HepG2 (cell line): ENCODE measurements around the gene DDAH2. TPM values are rescaled to one million over a fixed set of nuclear protein-coding genes. Genes with fewer than 3 reads are reported as not detected.

Experiments used
- ATAC-seq: fragments of 200-7000 bp; cut with Tn5 transposase; 3 replicates; pipeline ENCODE4 v1.9.1; 2020; ENCODE audit warnings: mild to moderate bottlenecking, moderate library complexity
- BruUV-seq: library from RNA; stranded (reverse); fragments of 400-500 nt; replicated peaks from 2 replicates; lab custom pipeline; 2021; lab: Mats Ljungman, UMichigan
- CTCF ChIA-PET: fragments of 300-600 bp; formaldehyde crosslinking; extraction: SDS; loops from one replicate; lab custom pipeline; 2021; ENCODE audit warnings: low total read pairs, inconsistent platforms, low intra/inter-chr PET ratio; lab: Yijun Ruan, JAX
- POLR2A ChIA-PET: fragments of 350-600 bp; sonication (Branson Sonifier 250); formaldehyde crosslinking; loops from one replicate; lab custom pipeline; 2020; ENCODE audit warnings: antibody characterized with exemption, inconsistent platforms; lab: Yijun Ruan, JAX
- DNase-seq: peaks from one replicate; pipeline ENCODE4 v3.0.0-alpha.2; 2015; ENCODE audit warnings: low spot score
- FAIRE-seq: peaks from 3 replicates; lab custom pipeline; 2011; peaks lifted over from hg19 to GRCh38; lab: Jason Lieb, UNC
- H2AFZ ChIP-seq: one replicate; pipeline ENCODE4 v1.6.1; 2011; ENCODE audit warnings: low read length, inconsistent platforms
- H3K27ac ChIP-seq: fragments of 300-600 bp; 3 replicates; pipeline ENCODE4 v1.8.0; 2011; ENCODE audit warnings: mixed run types, mild to moderate bottlenecking, mixed read lengths, low read length, inconsistent platforms; ENCODE audit not compliant: insufficient read depth; ENCODE audit errors: extremely low read length
- H3K27me3 ChIP-seq, 2 experiments: fragments of 200-600 bp in 1 of 2; 2 replicates in 1 of 2; 3 replicates in 1 of 2; pipeline versions ENCODE4 v1.6.0 to v1.8.0; 2011; ENCODE audit warnings: low read length in 2 of 2, mild to moderate bottlenecking in 2 of 2, moderate library complexity in 2 of 2, inconsistent platforms in 1 of 2; ENCODE audit not compliant: insufficient read depth in 2 of 2, control insufficient read depth in 1 of 2
- H3K36me3 ChIP-seq, 2 experiments: fragments of 200-600 bp in 1 of 2; replicated peaks in 1 of 2; 2 replicates in 1 of 2; 3 replicates in 1 of 2; pipeline versions ENCODE4 v1.5.1 to v1.8.0; 2011; ENCODE audit warnings: low read length in 2 of 2, inconsistent platforms in 1 of 2; ENCODE audit not compliant: insufficient read depth in 2 of 2, control insufficient read depth in 1 of 2
- H3K4me1 ChIP-seq: 2 replicates; pipeline ENCODE4 v1.5.1; 2012; ENCODE audit warnings: low read length, inconsistent platforms; ENCODE audit not compliant: insufficient read depth
- H3K4me2 ChIP-seq: 2 replicates; pipeline ENCODE4 v1.6.0; 2011; ENCODE audit warnings: low read depth, low read length, inconsistent platforms
- H3K4me3 ChIP-seq, 3 experiments: fragments of 200-600 bp in 1 of 3; sonication (generic), shearing (Covaris generic) in 1 of 3; replicated peaks in 1 of 3; 2 replicates each; pipeline ENCODE4 v1.5.1; 2011 to 2016; ENCODE audit warnings: low read length in 3 of 3, inconsistent platforms in 2 of 3, low read depth in 2 of 3, mild to moderate bottlenecking in 2 of 3, control low read depth in 1 of 3, mixed read lengths in 1 of 3; ENCODE audit not compliant: insufficient read depth in 1 of 3
- H3K79me2 ChIP-seq: one replicate; pipeline ENCODE4 v1.6.1; 2011; ENCODE audit warnings: low read length, inconsistent platforms; ENCODE audit not compliant: insufficient read depth
- H3K9ac ChIP-seq: 2 replicates; pipeline ENCODE4 v1.6.0; 2011; ENCODE audit warnings: mild to moderate bottlenecking, low read depth, low read length, inconsistent platforms; ENCODE audit not compliant: insufficient read depth
- H3K9me3 ChIP-seq: 2 replicates; pipeline ENCODE4 v1.5.1; 2012; ENCODE audit warnings: mild to moderate bottlenecking, low read length
- H4K20me1 ChIP-seq: 2 replicates; pipeline ENCODE4 v1.6.0; 2011; ENCODE audit warnings: inconsistent platforms, mild to moderate bottlenecking, low read length, moderate library complexity; ENCODE audit not compliant: insufficient read depth
- CHCHD3 ChIP-seq: sonication (generic); formaldehyde crosslinking; IDR thresholded peaks from 2 replicates; pipeline ENCODE4 v1.8.0; 2022; ENCODE audit warnings: mild to moderate bottlenecking, missing genetic modification reagents, moderate library complexity
- KLF11 ChIP-seq: IDR thresholded peaks from 2 replicates; pipeline ENCODE4 v1.6.1; 2016; ENCODE audit warnings: missing compliant biosample characterization
- YEATS2 ChIP-seq: sonication (generic); formaldehyde crosslinking; IDR thresholded peaks from 2 replicates; pipeline ENCODE4 v1.4.0; 2020; ENCODE audit warnings: missing genetic modification reagents, borderline replicate concordance
- ZFX ChIP-seq: sonication (generic); formaldehyde crosslinking; IDR thresholded peaks from 2 replicates; pipeline ENCODE4 v1.4.0; 2020; ENCODE audit warnings: mild to moderate bottlenecking, low read depth, missing genetic modification reagents, moderate library complexity
- ZNF451 ChIP-seq: sonication (generic); formaldehyde crosslinking; IDR thresholded peaks from 2 replicates; pipeline ENCODE4 v1.5.0; 2020; ENCODE audit warnings: mild to moderate bottlenecking, missing genetic modification reagents
- ZNF589 ChIP-seq: sonication (generic); formaldehyde crosslinking; conservative IDR thresholded peaks from 2 replicates; pipeline ENCODE4 v1.8.0; 2022; ENCODE audit warnings: mild to moderate bottlenecking, moderate library complexity, missing genetic modification reagents
- ZNF703 ChIP-seq: sonication (generic); formaldehyde crosslinking; IDR thresholded peaks from 2 replicates; pipeline ENCODE4 v1.5.1; 2020; ENCODE audit warnings: missing genetic modification reagents, mild to moderate bottlenecking, moderate library complexity, borderline replicate concordance
- WGBS: methylation state at CpG from one replicate; pipeline ENCODE4 v1.1.6; 2017; ENCODE audit warnings: low lambda C conversion rate; 5-methylcytosine and 5-hydroxymethylcytosine counted together
- in situ Hi-C: cut with HindIII; loops from 2 replicates; pipeline ENCODE4 v1.10.0; 2017; ENCODE audit warnings: low pct_unique_long_range_greater_than_20kb; ENCODE audit not compliant: extremely low pct_ligation_motif_present
- intact Hi-C: fragments of 100-400 bp; cut with micrococcal nuclease; formaldehyde crosslinking; loops from one replicate; pipeline ENCODE4 v1.10.0; 2022; ENCODE audit not compliant: unreplicated experiment
- polyA plus RNA-seq, 8 experiments: library from polyadenylated mRNA; depleted of rRNA in 3 of 8; stranded (reverse) in 7 of 8; unstranded in 1 of 8; fragments of >200 nt; fragmentation: Illumina TruSeq in 4 of 8; extraction: Trizol in 4 of 8; gene quantifications; 2 replicates each; pipeline versions ENCODE4 v1.2.1 to v1.2.3, GENCODE V29; 2011 to 2016; ENCODE audit warnings: low read depth in 4 of 8, missing spikeins in 1 of 8, mixed read lengths in 1 of 8; ENCODE audit not compliant: insufficient read depth in 1 of 8
- total RNA-seq, 5 experiments: library from RNA; depleted of rRNA; stranded (reverse); fragments of >200 nt; fragmentation: Illumina TruSeq; extraction: Trizol; gene quantifications; 2 replicates each; pipeline ENCODE4 v1.2.3, GENCODE V29; 2016; ENCODE audit warnings: low read depth in 1 of 5
- TF ChIP-seq, protein P1 (sequence below): fragments of 450-650 bp; IDR thresholded peaks from 2 replicates; pipeline ENCODE4 v1.6.1; 2017; ENCODE audit warnings: mild to moderate bottlenecking
- TF ChIP-seq, protein P2 (sequence below): sonication (generic); formaldehyde crosslinking; IDR thresholded peaks from 2 replicates; pipeline ENCODE4 v1.4.0; 2020; ENCODE audit warnings: missing genetic modification reagents, borderline replicate concordance
- TF ChIP-seq, protein P3 (sequence below): sonication (generic); formaldehyde crosslinking; IDR thresholded peaks from 2 replicates; pipeline ENCODE4 v1.4.0; 2020; ENCODE audit warnings: missing genetic modification reagents, borderline replicate concordance

The DDAH2 gene
- total and polyA plus RNA-seq, 2 of the 13 experiments (the other 11 are each of a cell fraction or from before 2014, with no cell fraction given): 16.4 to 21.1 TPM

DNA sequence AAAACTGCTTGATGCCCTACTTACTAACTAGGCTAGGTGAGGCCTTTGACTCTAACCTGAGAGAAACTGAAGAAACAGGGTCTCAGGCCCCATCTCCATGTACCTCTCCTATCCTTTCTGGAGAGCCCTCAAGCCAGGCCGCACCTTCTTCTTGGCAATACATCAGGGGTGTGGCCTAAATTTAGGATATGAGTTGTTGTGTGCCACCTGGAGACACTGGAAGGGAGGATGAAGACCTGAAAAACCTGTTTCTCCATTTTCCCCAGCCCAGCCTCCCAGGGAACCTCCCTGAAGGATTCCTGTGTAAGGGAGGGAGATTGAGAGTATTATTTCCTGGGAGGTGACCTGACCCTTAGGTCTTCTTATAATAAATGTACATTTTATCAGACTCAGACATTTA, 10.8 kb downstream of the DDAH2 start:
- no peak for DNase-seq
- no peak for TF ChIP-seq YEATS2 (CRISPR knock-in tag)
- TF ChIP-seq, protein P1, sequence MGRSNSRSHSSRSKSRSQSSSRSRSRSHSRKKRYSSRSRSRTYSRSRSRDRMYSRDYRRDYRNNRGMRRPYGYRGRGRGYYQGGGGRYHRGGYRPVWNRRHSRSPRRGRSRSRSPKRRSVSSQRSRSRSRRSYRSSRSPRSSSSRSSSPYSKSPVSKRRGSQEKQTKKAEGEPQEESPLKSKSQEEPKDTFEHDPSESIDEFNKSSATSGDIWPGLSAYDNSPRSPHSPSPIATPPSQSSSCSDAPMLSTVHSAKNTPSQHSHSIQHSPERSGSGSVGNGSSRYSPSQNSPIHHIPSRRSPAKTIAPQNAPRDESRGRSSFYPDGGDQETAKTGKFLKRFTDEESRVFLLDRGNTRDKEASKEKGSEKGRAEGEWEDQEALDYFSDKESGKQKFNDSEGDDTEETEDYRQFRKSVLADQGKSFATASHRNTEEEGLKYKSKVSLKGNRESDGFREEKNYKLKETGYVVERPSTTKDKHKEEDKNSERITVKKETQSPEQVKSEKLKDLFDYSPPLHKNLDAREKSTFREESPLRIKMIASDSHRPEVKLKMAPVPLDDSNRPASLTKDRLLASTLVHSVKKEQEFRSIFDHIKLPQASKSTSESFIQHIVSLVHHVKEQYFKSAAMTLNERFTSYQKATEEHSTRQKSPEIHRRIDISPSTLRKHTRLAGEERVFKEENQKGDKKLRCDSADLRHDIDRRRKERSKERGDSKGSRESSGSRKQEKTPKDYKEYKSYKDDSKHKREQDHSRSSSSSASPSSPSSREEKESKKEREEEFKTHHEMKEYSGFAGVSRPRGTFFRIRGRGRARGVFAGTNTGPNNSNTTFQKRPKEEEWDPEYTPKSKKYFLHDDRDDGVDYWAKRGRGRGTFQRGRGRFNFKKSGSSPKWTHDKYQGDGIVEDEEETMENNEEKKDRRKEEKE: no peak
- TF ChIP-seq, protein P2, sequence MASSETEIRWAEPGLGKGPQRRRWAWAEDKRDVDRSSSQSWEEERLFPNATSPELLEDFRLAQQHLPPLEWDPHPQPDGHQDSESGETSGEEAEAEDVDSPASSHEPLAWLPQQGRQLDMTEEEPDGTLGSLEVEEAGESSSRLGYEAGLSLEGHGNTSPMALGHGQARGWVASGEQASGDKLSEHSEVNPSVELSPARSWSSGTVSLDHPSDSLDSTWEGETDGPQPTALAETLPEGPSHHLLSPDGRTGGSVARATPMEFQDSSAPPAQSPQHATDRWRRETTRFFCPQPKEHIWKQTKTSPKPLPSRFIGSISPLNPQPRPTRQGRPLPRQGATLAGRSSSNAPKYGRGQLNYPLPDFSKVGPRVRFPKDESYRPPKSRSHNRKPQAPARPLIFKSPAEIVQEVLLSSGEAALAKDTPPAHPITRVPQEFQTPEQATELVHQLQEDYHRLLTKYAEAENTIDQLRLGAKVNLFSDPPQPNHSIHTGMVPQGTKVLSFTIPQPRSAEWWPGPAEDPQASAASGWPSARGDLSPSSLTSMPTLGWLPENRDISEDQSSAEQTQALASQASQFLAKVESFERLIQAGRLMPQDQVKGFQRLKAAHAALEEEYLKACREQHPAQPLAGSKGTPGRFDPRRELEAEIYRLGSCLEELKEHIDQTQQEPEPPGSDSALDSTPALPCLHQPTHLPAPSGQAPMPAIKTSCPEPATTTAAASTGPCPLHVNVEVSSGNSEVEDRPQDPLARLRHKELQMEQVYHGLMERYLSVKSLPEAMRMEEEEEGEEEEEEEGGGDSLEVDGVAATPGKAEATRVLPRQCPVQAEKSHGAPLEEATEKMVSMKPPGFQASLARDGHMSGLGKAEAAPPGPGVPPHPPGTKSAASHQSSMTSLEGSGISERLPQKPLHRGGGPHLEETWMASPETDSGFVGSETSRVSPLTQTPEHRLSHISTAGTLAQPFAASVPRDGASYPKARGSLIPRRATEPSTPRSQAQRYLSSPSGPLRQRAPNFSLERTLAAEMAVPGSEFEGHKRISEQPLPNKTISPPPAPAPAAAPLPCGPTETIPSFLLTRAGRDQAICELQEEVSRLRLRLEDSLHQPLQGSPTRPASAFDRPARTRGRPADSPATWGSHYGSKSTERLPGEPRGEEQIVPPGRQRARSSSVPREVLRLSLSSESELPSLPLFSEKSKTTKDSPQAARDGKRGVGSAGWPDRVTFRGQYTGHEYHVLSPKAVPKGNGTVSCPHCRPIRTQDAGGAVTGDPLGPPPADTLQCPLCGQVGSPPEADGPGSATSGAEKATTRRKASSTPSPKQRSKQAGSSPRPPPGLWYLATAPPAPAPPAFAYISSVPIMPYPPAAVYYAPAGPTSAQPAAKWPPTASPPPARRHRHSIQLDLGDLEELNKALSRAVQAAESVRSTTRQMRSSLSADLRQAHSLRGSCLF (CRISPR knock-in tag): no peak
- no peak for TF ChIP-seq ZNF703 (CRISPR knock-in tag)
- TF ChIP-seq ZFX: no peak
- TF ChIP-seq, protein P3, sequence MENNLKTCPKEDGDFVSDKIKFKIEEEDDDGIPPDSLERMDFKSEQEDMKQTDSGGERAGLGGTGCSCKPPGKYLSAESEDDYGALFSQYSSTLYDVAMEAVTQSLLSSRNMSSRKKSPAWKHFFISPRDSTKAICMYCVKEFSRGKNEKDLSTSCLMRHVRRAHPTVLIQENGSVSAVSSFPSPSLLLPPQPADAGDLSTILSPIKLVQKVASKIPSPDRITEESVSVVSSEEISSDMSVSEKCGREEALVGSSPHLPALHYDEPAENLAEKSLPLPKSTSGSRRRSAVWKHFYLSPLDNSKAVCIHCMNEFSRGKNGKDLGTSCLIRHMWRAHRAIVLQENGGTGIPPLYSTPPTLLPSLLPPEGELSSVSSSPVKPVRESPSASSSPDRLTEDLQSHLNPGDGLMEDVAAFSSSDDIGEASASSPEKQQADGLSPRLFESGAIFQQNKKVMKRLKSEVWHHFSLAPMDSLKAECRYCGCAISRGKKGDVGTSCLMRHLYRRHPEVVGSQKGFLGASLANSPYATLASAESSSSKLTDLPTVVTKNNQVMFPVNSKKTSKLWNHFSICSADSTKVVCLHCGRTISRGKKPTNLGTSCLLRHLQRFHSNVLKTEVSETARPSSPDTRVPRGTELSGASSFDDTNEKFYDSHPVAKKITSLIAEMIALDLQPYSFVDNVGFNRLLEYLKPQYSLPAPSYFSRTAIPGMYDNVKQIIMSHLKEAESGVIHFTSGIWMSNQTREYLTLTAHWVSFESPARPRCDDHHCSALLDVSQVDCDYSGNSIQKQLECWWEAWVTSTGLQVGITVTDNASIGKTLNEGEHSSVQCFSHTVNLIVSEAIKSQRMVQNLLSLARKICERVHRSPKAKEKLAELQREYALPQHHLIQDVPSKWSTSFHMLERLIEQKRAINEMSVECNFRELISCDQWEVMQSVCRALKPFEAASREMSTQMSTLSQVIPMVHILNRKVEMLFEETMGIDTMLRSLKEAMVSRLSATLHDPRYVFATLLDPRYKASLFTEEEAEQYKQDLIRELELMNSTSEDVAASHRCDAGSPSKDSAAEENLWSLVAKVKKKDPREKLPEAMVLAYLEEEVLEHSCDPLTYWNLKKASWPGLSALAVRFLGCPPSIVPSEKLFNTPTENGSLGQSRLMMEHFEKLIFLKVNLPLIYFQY (CRISPR knock-in tag): no peak
- TF ChIP-seq KLF11 (CRISPR knock-in tag): no peak
- no peak for TF ChIP-seq ZNF589 (CRISPR knock-in tag)
- no peak for TF ChIP-seq ZNF451
- TF ChIP-seq CHCHD3 (CRISPR knock-in tag): no peak

More for the DNA sequence above, 10.8 kb downstream of the DDAH2 start:
- in situ Hi-C loops (no loop called here), intact Hi-C loops (loop anchor here (5.0 kb wide), 1 partner anchor 36 kb away; the partner anchor contains the start of gene LY6G5C)
- no TSS peak for BruUV-seq
- 40% methylated on average over 1 of the region's 1 CpG for WGBS
- CTCF ChIA-PET: interaction anchor here (0.9 kb wide), 1 partner anchor 52 kb away, joined by 3 read pairs; no protein-coding TSS in a partner anchor
- no peaks in the 10 kb centered on the region for H3K36me3 ChIP-seq
- FAIRE-seq (no peak), ATAC-seq (no peak)
- no peak overlapping the region for H3K9ac ChIP-seq
- POLR2A ChIA-PET: interaction anchor here (0.8 to 1.6 kb wide), 3 partner anchors 15 to 109 kb away, joined by 3 to 7 read pairs (median 4); partner anchors contain the start of genes ABHD16A and HSPA1B
- H2AFZ ChIP-seq: no peak overlapping the region
- no peak overlapping the region for H3K4me2 ChIP-seq
- no peak overlapping the region for H3K4me3 ChIP-seq
- H3K9me3 ChIP-seq: no peaks in the 10 kb centered on the region
- no peaks in the 10 kb centered on the region for H3K79me2 ChIP-seq
- no peaks in the 10 kb centered on the region for H4K20me1 ChIP-seq
- peaks cover 22% of the 10 kb centered on the region for H3K4me1 ChIP-seq
- H3K27me3 ChIP-seq: peaks cover 5 to 47% of the 10 kb centered on the region in 2 experiments; a peak in 4 of 5 replicates
- H3K27ac ChIP-seq: no peak overlapping the region
